Cardiac fibroblast (primary cell): ENCODE data around the gene GALP.
A peak's percentile ranks its signal among the peaks of the same experiment; 100 is the strongest.
"Not testable (repeated sequence)": the region's sequence is repeated elsewhere in the genome, so short reads cannot be mapped to it uniquely, and the experiment has no call there.

Experiments
- DNase-seq, 2 donors: peaks; one replicate each; pipeline versions ENCODE4 v3.0.0 to v3.0.0-alpha.2; 2010; ENCODE audit warnings: low read depth in 2 of 2
- H3K4me3 ChIP-seq, 2 donors: replicated peaks in 1 of 2; 1 replicate in 1 of 2; 2 replicates in 1 of 2; pipeline ENCODE4 v1.5.1; 2011; ENCODE audit warnings: low read depth in 2 of 2, low read length in 2 of 2, mild to moderate bottlenecking in 2 of 2, moderate library complexity in 1 of 2
- CTCF ChIP-seq: IDR thresholded peaks from one replicate; pipeline ENCODE4 v1.5.1; 2011; ENCODE audit warnings: low read depth, mild to moderate bottlenecking, low read length, inconsistent platforms

The GALP gene

GRCh38 chr19:56218961-56219360, 43.2 kb downstream of the GALP start:
- H3K4me3 ChIP-seq: no peak overlapping the region
- DNase-seq: no peak
- no peak for TF ChIP-seq CTCF

GRCh38 chr19:56221442-56221841, 45.6 kb downstream of the GALP start:
- TF ChIP-seq CTCF: peak; percentile 21
- DNase-seq: peak; percentile 29 to 36
- H3K4me3 ChIP-seq: not testable (repeated sequence)

GRCh38 chr19:56221851-56222250, 46.0 kb downstream of the GALP start:
- TF ChIP-seq CTCF: no peak
- no peak for DNase-seq
- H3K4me3 ChIP-seq: no peak overlapping the region

- H3K4me3 ChIP-seq: no peak overlapping the region
- no peak for DNase-seq
- TF ChIP-seq CTCF: no peak
These were observed 47.1 kb downstream of the GALP start for GRCh38 chr19:56222901-56223300.

GRCh38 chr19:56223481-56223880, 47.7 kb downstream of the GALP start:
- TF ChIP-seq CTCF: no peak
- DNase-seq: no peak
- no peak overlapping the region for H3K4me3 ChIP-seq
